Cardiac muscle cell (in vitro differentiated cells and primary cell): Measurements from ENCODE around the gene SHISA6. TPM values are rescaled to one million over a fixed set of nuclear protein-coding genes. Genes with fewer than 3 reads are reported as not detected.

Experiments
- DNase-seq, 2 donors: peaks; one replicate each; pipeline versions ENCODE4 v3.0.0 to v3.0.0-alpha.2; 2010 to 2017; ENCODE audit warnings: low read depth in 1 of 2, low spot score in 1 of 2
- H3K27ac ChIP-seq: fragments of 200-600 bp; sonication (generic); 2 replicates; pipeline ENCODE4 v1.5.1; 2016
- H3K27me3 ChIP-seq: fragments of 200-600 bp; sonication (generic); 2 replicates; pipeline ENCODE4 v1.6.0; 2016; ENCODE audit warnings: control low read depth
- H3K36me3 ChIP-seq: fragments of 200-600 bp; sonication (generic); 2 replicates; pipeline ENCODE4 v1.5.1; 2016; ENCODE audit warnings: control low read depth
- H3K4me1 ChIP-seq: fragments of 200-600 bp; sonication (generic); 2 replicates; pipeline ENCODE4 v1.8.1; 2017; ENCODE audit warnings: low read depth, mild to moderate bottlenecking, mixed run types
- H3K4me3 ChIP-seq: fragments of 200-600 bp; sonication (generic); 2 replicates; pipeline ENCODE4 v1.5.1; 2016; ENCODE audit warnings: mild to moderate bottlenecking
- H3K9me3 ChIP-seq: fragments of 200-600 bp; sonication (generic); 2 replicates; pipeline ENCODE4 v1.5.1; 2017; ENCODE audit warnings: low read depth, mild to moderate bottlenecking, control low read depth
- CTCF ChIP-seq: IDR thresholded peaks from 2 replicates; pipeline ENCODE4 v1.5.1; 2012; ENCODE audit warnings: low read depth, mild to moderate bottlenecking, low read length
- polyA plus RNA-seq: library from polyadenylated mRNA; unstranded; fragments of >200 nt; fragmentation: Nextera tagmentation; extraction: Ambion mirVana; gene quantifications from 2 replicates; pipeline ENCODE4 v1.2.1, GENCODE V29; 2016
- total RNA-seq: library from RNA; depleted of rRNA; stranded (reverse); fragments of >200 nt; gene quantifications from 2 replicates; pipeline ENCODE4 v1.2.3, GENCODE V29; 2016

SHISA6 gene
- total and polyA plus RNA-seq, 2 experiments from 2014 or later, result 0.17 to 0.45 TPM

DNA sequence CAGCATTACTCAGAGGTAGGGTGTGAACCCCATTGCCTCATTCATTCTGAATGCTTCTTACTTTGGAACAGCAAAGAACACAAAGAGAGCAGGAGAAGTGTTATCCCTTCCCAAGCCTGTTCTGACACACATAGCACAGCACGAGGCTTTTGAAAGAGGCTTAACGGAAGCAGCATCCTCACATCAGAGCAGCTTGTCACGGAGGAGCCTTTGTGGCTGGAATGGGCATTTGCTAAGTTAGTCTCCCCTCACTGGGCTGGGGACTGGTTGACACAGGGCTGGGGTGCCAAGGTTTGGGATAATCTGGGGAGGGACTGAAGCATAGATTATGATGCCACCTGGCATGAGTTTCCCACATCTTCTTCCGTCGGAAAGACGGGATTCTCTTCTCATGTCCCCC lies 189.7 kb downstream of the SHISA6 start:
- Histone ChIP-seq H3K4me1 (no peaks in the 10 kb centered on the region), H3K4me3 (no peak overlapping the region), H3K27ac (no peak overlapping the region), H3K36me3 (no peaks in the 10 kb centered on the region), H3K27me3 (no peaks in the 10 kb centered on the region), H3K9me3 (no peaks in the 10 kb centered on the region)
- DNase-seq, result no peak
- TF ChIP-seq CTCF, result no peak

DNA sequence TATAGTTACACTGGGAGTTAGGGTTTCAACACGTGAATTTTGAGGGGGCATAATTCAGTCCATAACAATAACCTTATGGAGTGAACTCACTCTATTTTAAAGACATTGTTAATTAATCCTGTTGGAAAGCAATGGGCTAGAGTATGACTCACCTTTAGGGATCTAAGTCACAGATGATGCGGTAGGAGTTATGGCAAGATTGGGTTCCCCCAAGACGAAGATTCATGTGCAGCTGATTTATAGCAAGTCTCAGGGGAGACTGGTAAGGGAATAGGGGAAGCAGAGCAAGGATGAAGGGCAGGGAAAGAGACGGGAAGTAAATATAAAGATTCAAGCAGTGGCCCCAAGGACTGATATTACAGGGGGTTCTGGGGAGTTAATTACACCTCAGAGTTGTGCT lies 197.7 kb downstream of the SHISA6 start:
- Histone ChIP-seq H3K9me3 (no peaks in the 10 kb centered on the region), H3K36me3 (no peaks in the 10 kb centered on the region), H3K4me3 (no peak overlapping the region), H3K27me3 (no peaks in the 10 kb centered on the region), H3K27ac (no peak overlapping the region), H3K4me1 (no peaks in the 10 kb centered on the region)
- TF ChIP-seq CTCF, result no peak
- DNase-seq, result no peak

- Histone ChIP-seq H3K36me3 (no peaks in the 10 kb centered on the region), H3K9me3 (no peaks in the 10 kb centered on the region), H3K4me1 (no peaks in the 10 kb centered on the region), H3K27me3 (no peaks in the 10 kb centered on the region), H3K27ac (no peak overlapping the region), H3K4me3 (no peak overlapping the region)
- TF ChIP-seq CTCF, result no peak
- DNase-seq, result no peak
Measured at GRCh38 chr17:11441004-11441403, 200.0 kb downstream of the SHISA6 start.

- no peak for TF ChIP-seq CTCF
- no peaks in the 10 kb centered on the region for H3K9me3 ChIP-seq
- no peaks in the 10 kb centered on the region for H3K4me1 ChIP-seq
- no peaks in the 10 kb centered on the region for H3K36me3 ChIP-seq
- no peak overlapping the region for H3K4me3 ChIP-seq
- H3K27ac ChIP-seq, result no peak overlapping the region
- no peak for DNase-seq
- H3K27me3 ChIP-seq, result peaks cover 6% of the 10 kb centered on the region
Measured at GRCh38 chr17:11446316-11446715, 205.3 kb downstream of the SHISA6 start.

DNA sequence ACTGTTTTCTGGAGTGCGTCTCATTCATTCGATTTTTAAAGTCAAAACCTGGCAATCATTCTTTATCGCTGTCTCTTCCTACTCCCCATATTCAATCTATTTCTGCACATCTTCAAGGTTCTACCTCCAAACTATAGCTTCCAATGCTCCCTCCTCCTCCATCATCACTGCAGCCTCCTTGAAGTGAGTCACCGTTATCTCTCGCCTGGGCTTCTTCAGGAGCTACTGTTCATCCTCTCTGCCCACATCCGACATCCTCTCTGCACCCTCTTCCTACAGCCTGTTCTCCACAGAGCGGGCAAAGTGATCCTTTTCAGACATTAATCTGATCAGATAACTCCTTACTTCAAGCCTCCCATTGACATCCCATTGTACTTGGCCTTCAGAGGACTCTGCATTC lies 213.1 kb downstream of the SHISA6 start:
- no peaks in the 10 kb centered on the region for H3K4me1 ChIP-seq
- no peak overlapping the region for H3K27ac ChIP-seq
- DNase-seq, result no peak
- no peak overlapping the region for H3K4me3 ChIP-seq
- no peaks in the 10 kb centered on the region for H3K9me3 ChIP-seq
- no peaks in the 10 kb centered on the region for H3K36me3 ChIP-seq
- H3K27me3 ChIP-seq, result no peaks in the 10 kb centered on the region
- TF ChIP-seq CTCF, result no peak

- Histone ChIP-seq H3K4me1 (no peaks in the 10 kb centered on the region), H3K27me3 (no peaks in the 10 kb centered on the region), H3K4me3 (no peak overlapping the region), H3K9me3 (no peaks in the 10 kb centered on the region), H3K27ac (no peak overlapping the region), H3K36me3 (no peaks in the 10 kb centered on the region)
- TF ChIP-seq CTCF, result no peak
- DNase-seq, result no peak
Measured at GRCh38 chr17:11458279-11458678, 217.3 kb downstream of the SHISA6 start.
